GM19240 (cell line): ENCODE results near the gene WDR73.
A peak's percentile ranks its signal among the peaks of the same experiment; 100 is the strongest.
"Not testable (repeated sequence)": the region's sequence is repeated elsewhere in the genome, so short reads cannot be mapped to it uniquely, and the experiment has no call there.

Source experiments
- DNase-seq: peaks from one replicate; pipeline ENCODE4 v3.0.0; 2011; ENCODE audit warnings: low spot score; ENCODE audit not compliant: insufficient read length

The WDR73 gene

GRCh38 chr15:84653910-84654688 is at the start of gene WDR73:
TSS of gene WDR73 (minus strand) at chr15:84654283. CDS start at chr15:84654274, 9 bp downstream.
- peak; percentile 83 for DNase-seq

- no peak for DNase-seq
Observed at GRCh38 chr15:84703808-84704207, 49.7 kb upstream of the WDR73 start.

GRCh38 chr15:84702961-84703482 is 48.9 kb upstream of the WDR73 start:
- DNase-seq, result no peak

- no peak for DNase-seq
Observed at GRCh38 chr15:84699538-84700191, 45.6 kb upstream of the WDR73 start.

GRCh38 chr15:84697236-84697990 is 43.3 kb upstream of the WDR73 start:
- DNase-seq, result no peak

GRCh38 chr15:84696757-84697156 is 42.7 kb upstream of the WDR73 start:
- DNase-seq, result no peak

- DNase-seq, result no peak
Observed at GRCh38 chr15:84690342-84690741, 36.3 kb upstream of the WDR73 start.

GRCh38 chr15:84689858-84690257 is 35.8 kb upstream of the WDR73 start:
- DNase-seq, result no peak

- not testable (repeated sequence) for DNase-seq
Observed at GRCh38 chr15:84686446-84686845, 32.4 kb upstream of the WDR73 start.

- DNase-seq, result no peak
Observed at GRCh38 chr15:84685304-84685703, 31.2 kb upstream of the WDR73 start.

- no peak for DNase-seq
Observed at GRCh38 chr15:84684092-84684491, 30.0 kb upstream of the WDR73 start.

GRCh38 chr15:84681831-84682230 is 27.7 kb upstream of the WDR73 start:
- DNase-seq, result no peak

GRCh38 chr15:84671211-84671610 is 17.1 kb upstream of the WDR73 start:
- DNase-seq, result no peak

- DNase-seq, result no peak
Observed at GRCh38 chr15:84669726-84670125, 15.6 kb upstream of the WDR73 start.

GRCh38 chr15:84668221-84668982 is 14.3 kb upstream of the WDR73 start:
- DNase-seq, result no peak

GRCh38 chr15:84666373-84666772 is 12.3 kb upstream of the WDR73 start:
- no peak for DNase-seq

GRCh38 chr15:84661001-84661400 is 6.9 kb upstream of the WDR73 start:
- DNase-seq, result no peak

GRCh38 chr15:84659904-84660781 is 6.1 kb upstream of the WDR73 start:
- no peak for DNase-seq

- no peak for DNase-seq
Observed at GRCh38 chr15:84658788-84659411, 4.8 kb upstream of the WDR73 start.
